ENCODE measurements around the gene UGT2B17. TPM values are rescaled to one million over a fixed set of nuclear protein-coding genes. Genes with fewer than 3 reads are reported as not detected.
"Not testable (repeated sequence)": the region's sequence is repeated elsewhere in the genome, so short reads cannot be mapped to it uniquely, and the experiment has no call there.

Gene UGT2B17
- polyA plus RNA-seq (2013, experiment 1 of 2) = not detected
- polyA plus RNA-seq (2013, experiment 2 of 2) = 0.03 TPM

GRCh38 chr4:68576272-68577125 is at the start of gene UGT2B17:
Gene UGT2B17 (minus strand): TSS chr4:68576322. CDS start chr4:68568484, 7,838 bp downstream.
- Histone ChIP-seq H3K36me3 (ENCODE audit: control insufficient read depth, insufficient read depth, low read length) (no peaks in the 10 kb centered on the region), H3K18ac (ENCODE audit: low read length) (no peak within 1 kb of the TSS), H3K4me3 (ENCODE audit: low read length) (no peak within 1 kb of the TSS), H3K4ac (ENCODE audit: low read depth, low read length) (no peak within 1 kb of the TSS), H3K27me3 (ENCODE audit: insufficient read depth, low read length, poor library complexity) (no peaks in the 10 kb centered on the region), H2BK120ac (ENCODE audit: low read depth, low read length) (no peak within 1 kb of the TSS), H3K4me2 (ENCODE audit: low read length) (no peak within 1 kb of the TSS), H4K5ac (ENCODE audit: low read length) (no peak within 1 kb of the TSS), H3K4me1 (ENCODE audit: control insufficient read depth, low read depth, low read length) (no peaks in the 10 kb centered on the region), H2BK15ac (replicated peaks; ENCODE audit: low read depth) (no peak within 1 kb of the TSS), H2BK5ac (ENCODE audit: low read length) (no peak within 1 kb of the TSS), H3K79me1 (ENCODE audit: low read length) (no peaks in the 10 kb centered on the region), H3K56ac (ENCODE audit: low read length) (no peak within 1 kb of the TSS), H3K79me2 (ENCODE audit: control insufficient read depth, insufficient read depth, low read length) (no peaks in the 10 kb centered on the region), H3K23ac (ENCODE audit: low read length) (no peak within 1 kb of the TSS), H4K8ac (ENCODE audit: low read depth, low read length) (no peak within 1 kb of the TSS), H2AK5ac (ENCODE audit: low read length) (no peak within 1 kb of the TSS), H3K27ac (ENCODE audit: low read depth, low read length) (no peak within 1 kb of the TSS), H3K9ac (ENCODE audit: low read length) (no peak within 1 kb of the TSS)
- WGBS (ENCODE audit: extremely low coverage, insufficient coverage, low lambda C conversion rate) = no CpG with 5 or more reads among the region's 7 CpGs
- DNase-seq = no peak

GRCh38 chr4:68622731-68623130 is 46.6 kb upstream of the UGT2B17 start:
- not testable (repeated sequence) for H3K27me3 ChIP-seq (ENCODE audit: insufficient read depth, low read length, poor library complexity); H3K23ac ChIP-seq (ENCODE audit: low read length); DNase-seq; H3K4me3 ChIP-seq (ENCODE audit: low read length); H2AK5ac ChIP-seq (ENCODE audit: low read length); H3K4me1 ChIP-seq (ENCODE audit: control insufficient read depth, low read depth, low read length); H3K18ac ChIP-seq (ENCODE audit: low read length); H3K4me2 ChIP-seq (ENCODE audit: low read length); H3K27ac ChIP-seq (ENCODE audit: low read depth, low read length); H2BK5ac ChIP-seq (ENCODE audit: low read length); H3K79me2 ChIP-seq (ENCODE audit: control insufficient read depth, insufficient read depth, low read length); H4K5ac ChIP-seq (ENCODE audit: low read length); H3K79me1 ChIP-seq (ENCODE audit: low read length); H4K8ac ChIP-seq (ENCODE audit: low read depth, low read length); H3K4ac ChIP-seq (ENCODE audit: low read depth, low read length); H2BK120ac ChIP-seq (ENCODE audit: low read depth, low read length); H3K56ac ChIP-seq (ENCODE audit: low read length); H2BK15ac ChIP-seq (replicated peaks; ENCODE audit: low read depth); H3K36me3 ChIP-seq (ENCODE audit: control insufficient read depth, insufficient read depth, low read length); H3K9ac ChIP-seq (ENCODE audit: low read length)
- no CpG with 5 or more reads among the region's 2 CpGs for WGBS (ENCODE audit: extremely low coverage, insufficient coverage, low lambda C conversion rate)

- Histone ChIP-seq H4K8ac (ENCODE audit: low read depth, low read length) (no peak overlapping the region), H3K4me3 (ENCODE audit: low read length) (no peak overlapping the region), H3K79me1 (ENCODE audit: low read length) (no peaks in the 10 kb centered on the region), H2AK5ac (ENCODE audit: low read length) (no peak overlapping the region), H3K4me2 (ENCODE audit: low read length) (no peak overlapping the region), H3K9ac (ENCODE audit: low read length) (no peak overlapping the region), H3K4me1 (ENCODE audit: control insufficient read depth, low read depth, low read length) (no peaks in the 10 kb centered on the region), H2BK120ac (ENCODE audit: low read depth, low read length) (no peak overlapping the region), H3K36me3 (ENCODE audit: control insufficient read depth, insufficient read depth, low read length) (no peaks in the 10 kb centered on the region), H3K56ac (ENCODE audit: low read length) (no peak overlapping the region), H2BK15ac (replicated peaks; ENCODE audit: low read depth) (no peak overlapping the region), H3K27ac (ENCODE audit: low read depth, low read length) (no peak overlapping the region), H3K23ac (ENCODE audit: low read length) (no peak overlapping the region), H4K5ac (ENCODE audit: low read length) (no peak overlapping the region), H3K18ac (ENCODE audit: low read length) (no peak overlapping the region), H3K27me3 (ENCODE audit: insufficient read depth, low read length, poor library complexity) (no peaks in the 10 kb centered on the region), H3K79me2 (ENCODE audit: control insufficient read depth, insufficient read depth, low read length) (no peaks in the 10 kb centered on the region), H3K4ac (ENCODE audit: low read depth, low read length) (no peak overlapping the region), H2BK5ac (ENCODE audit: low read length) (no peak overlapping the region)
- no peak for DNase-seq
Measured at GRCh38 chr4:68617003-68617698, 41.0 kb upstream of the UGT2B17 start.

- no peak overlapping the region for H3K23ac ChIP-seq (ENCODE audit: low read length)
- no peaks in the 10 kb centered on the region for H3K36me3 ChIP-seq (ENCODE audit: control insufficient read depth, insufficient read depth, low read length)
- H2BK5ac ChIP-seq (ENCODE audit: low read length) = no peak overlapping the region
- no peak overlapping the region for H3K4me3 ChIP-seq (ENCODE audit: low read length)
- no peak overlapping the region for H3K56ac ChIP-seq (ENCODE audit: low read length)
- H3K79me2 ChIP-seq (ENCODE audit: control insufficient read depth, insufficient read depth, low read length) = no peaks in the 10 kb centered on the region
- H3K18ac ChIP-seq (ENCODE audit: low read length) = no peak overlapping the region
- no peak overlapping the region for H3K4ac ChIP-seq (ENCODE audit: low read depth, low read length)
- H3K79me1 ChIP-seq (ENCODE audit: low read length) = no peaks in the 10 kb centered on the region
- no peak overlapping the region for H4K5ac ChIP-seq (ENCODE audit: low read length)
- no peak overlapping the region for H2AK5ac ChIP-seq (ENCODE audit: low read length)
- no peak for DNase-seq
- H4K8ac ChIP-seq (ENCODE audit: low read depth, low read length) = no peak overlapping the region
- no peak overlapping the region for H3K27ac ChIP-seq (ENCODE audit: low read depth, low read length)
- no peaks in the 10 kb centered on the region for H3K27me3 ChIP-seq (ENCODE audit: insufficient read depth, low read length, poor library complexity)
- no peak overlapping the region for H3K4me2 ChIP-seq (ENCODE audit: low read length)
- no peak overlapping the region for H2BK120ac ChIP-seq (ENCODE audit: low read depth, low read length)
- no CpG with 5 or more reads among the region's 11 CpGs for whole genome bisulfite sequencing (ENCODE audit: extremely low coverage, insufficient coverage, low lambda C conversion rate)
- no peaks in the 10 kb centered on the region for H3K4me1 ChIP-seq (ENCODE audit: control insufficient read depth, low read depth, low read length)
- H2BK15ac ChIP-seq (replicated peaks; ENCODE audit: low read depth) = no peak overlapping the region
- H3K9ac ChIP-seq (ENCODE audit: low read length) = no peak overlapping the region
Measured at GRCh38 chr4:68615699-68616422, 39.7 kb upstream of the UGT2B17 start.

GRCh38 chr4:68613752-68614151 is 37.6 kb upstream of the UGT2B17 start:
- no peak for DNase-seq

More at GRCh38 chr4:68613752-68614151, 37.6 kb upstream of the UGT2B17 start:
- no peak overlapping the region for H2AK5ac ChIP-seq (ENCODE audit: low read length)
- H3K4me1 ChIP-seq (ENCODE audit: control insufficient read depth, low read depth, low read length) = no peaks in the 10 kb centered on the region
- H3K27ac ChIP-seq (ENCODE audit: low read depth, low read length) = no peak overlapping the region
- no peak overlapping the region for H3K56ac ChIP-seq (ENCODE audit: low read length)
- no peak overlapping the region for H2BK120ac ChIP-seq (ENCODE audit: low read depth, low read length)
- no peaks in the 10 kb centered on the region for H3K27me3 ChIP-seq (ENCODE audit: insufficient read depth, low read length, poor library complexity)
- no CpG with 5 or more reads among the region's 1 CpG for WGBS (ENCODE audit: extremely low coverage, insufficient coverage, low lambda C conversion rate)
- no peaks in the 10 kb centered on the region for H3K79me2 ChIP-seq (ENCODE audit: control insufficient read depth, insufficient read depth, low read length)
- no peak overlapping the region for H3K4me2 ChIP-seq (ENCODE audit: low read length)
- no peak overlapping the region for H3K4ac ChIP-seq (ENCODE audit: low read depth, low read length)
- H3K9ac ChIP-seq (ENCODE audit: low read length) = no peak overlapping the region
- no peak overlapping the region for H3K23ac ChIP-seq (ENCODE audit: low read length)
- no peak overlapping the region for H2BK15ac ChIP-seq (replicated peaks; ENCODE audit: low read depth)
- H3K4me3 ChIP-seq (ENCODE audit: low read length) = no peak overlapping the region
- H4K5ac ChIP-seq (ENCODE audit: low read length) = no peak overlapping the region
- H2BK5ac ChIP-seq (ENCODE audit: low read length) = no peak overlapping the region
- no peaks in the 10 kb centered on the region for H3K79me1 ChIP-seq (ENCODE audit: low read length)
- H3K18ac ChIP-seq (ENCODE audit: low read length) = no peak overlapping the region
- H4K8ac ChIP-seq (ENCODE audit: low read depth, low read length) = no peak overlapping the region
- no peaks in the 10 kb centered on the region for H3K36me3 ChIP-seq (ENCODE audit: control insufficient read depth, insufficient read depth, low read length)
